T-cell (primary cell): ENCODE results near the gene DBNDD2. TPM values are rescaled to one million over a fixed set of nuclear protein-coding genes. Genes with fewer than 3 reads are reported as not detected.

Experiments used
- ATAC-seq, 4 experiments: fragments of 200-7000 bp in 3 of 4; fragments of 150-1000 bp in 1 of 4; cut with Tn5 transposase; replicated peaks in 1 of 4; 1 replicate in 3 of 4; 2 replicates in 1 of 4; pipeline ENCODE4 v1.10.0; 2021; ENCODE audit warnings: moderate library complexity in 3 of 4, mild to moderate bottlenecking in 2 of 4, moderate number of reproducible peaks in 1 of 4
- CTCF ChIA-PET, 2 donors: fragments of 300-600 bp; sonication (Branson Sonifier 250); formaldehyde crosslinking; loops; one replicate each; lab custom pipeline; 2022; ENCODE audit warnings: antibody characterized with exemption in 2 of 2; lab: Charles Lee
- POLR2A ChIA-PET, 2 donors: fragments of 300-600 bp; sonication (Branson Sonifier 250); formaldehyde crosslinking; loops; one replicate each; lab custom pipeline; 2022; ENCODE audit warnings: antibody characterized with exemption in 2 of 2; lab: Charles Lee
- DNase-seq, 35 experiments: peaks; one replicate each; pipeline versions ENCODE4 v3.0.0 to v3.0.0-alpha.2; 2013 to 2023
- H3K27ac ChIP-seq: one replicate; pipeline ENCODE4 v1.5.1; 2013; ENCODE audit warnings: low read length
- H3K27me3 ChIP-seq, 2 experiments: replicated peaks in 1 of 2; 1 replicate in 1 of 2; 2 replicates in 1 of 2; pipeline versions ENCODE4 v1.6.1 to v1.7.0; 2013; ENCODE audit warnings: low read length in 1 of 2, mixed read lengths in 1 of 2; ENCODE audit not compliant: control insufficient read depth in 2 of 2, insufficient read depth in 2 of 2; ENCODE audit errors: extremely low read depth in 1 of 2
- H3K36me3 ChIP-seq, 2 donors: 1 replicate in 1 of 2; 2 replicates in 1 of 2; pipeline versions ENCODE4 v1.6.1 to v1.7.0; 2013; ENCODE audit warnings: low read length in 1 of 2; ENCODE audit not compliant: control insufficient read depth in 2 of 2, insufficient read depth in 1 of 2; ENCODE audit errors: extremely low read depth in 1 of 2
- H3K4me1 ChIP-seq, 2 experiments: 1 replicate in 1 of 2; 2 replicates in 1 of 2; pipeline versions ENCODE4 v1.6.1 to v1.7.0; 2013; ENCODE audit warnings: low read length in 2 of 2, mixed read lengths in 1 of 2; ENCODE audit not compliant: insufficient read depth in 2 of 2, control insufficient read depth in 1 of 2; ENCODE audit errors: extremely low read depth in 1 of 2
- H3K4me3 ChIP-seq, 2 donors: 1 replicate in 1 of 2; 2 replicates in 1 of 2; pipeline versions ENCODE4 v1.5.1 to v1.7.0; 2013; ENCODE audit warnings: mild to moderate bottlenecking in 2 of 2, low read length in 1 of 2, moderate library complexity in 1 of 2; ENCODE audit not compliant: control insufficient read depth in 1 of 2; ENCODE audit errors: extremely low read depth in 1 of 2
- H3K9me3 ChIP-seq: 2 replicates; pipeline ENCODE4 v1.7.0; 2013
- H3K27ac Mint-ChIP-seq, 2 donors: one replicate each; pipeline ENCODE4 v1.8.0; 2020 to 2021; ENCODE audit warnings: mild to moderate bottlenecking in 2 of 2, mixed read lengths in 2 of 2
- H3K27me3 Mint-ChIP-seq, 2 donors: one replicate each; pipeline ENCODE4 v1.8.0; 2021 to 2022; ENCODE audit warnings: mixed read lengths in 2 of 2
- H3K36me3 Mint-ChIP-seq: one replicate; pipeline ENCODE4 v1.8.0; 2021; ENCODE audit warnings: mixed read lengths
- H3K4me1 Mint-ChIP-seq, 3 donors: one replicate each; pipeline ENCODE4 v1.8.0; 2020 to 2022; ENCODE audit warnings: mixed read lengths in 3 of 3, mild to moderate bottlenecking in 1 of 3
- H3K4me3 Mint-ChIP-seq, 3 donors: one replicate each; pipeline ENCODE4 v1.8.0; 2020 to 2022; ENCODE audit warnings: mild to moderate bottlenecking in 3 of 3, mixed read lengths in 3 of 3, moderate library complexity in 3 of 3
- H3K9me3 Mint-ChIP-seq, 3 donors: one replicate each; pipeline ENCODE4 v1.8.0; 2020 to 2022; ENCODE audit warnings: mixed read lengths in 3 of 3
- WGBS: methylation state at CpG from one replicate; pipeline ENCODE4 v1.1.5; 2013; ENCODE audit warnings: missing lambda C conversion rate; ENCODE audit not compliant: insufficient coverage; 5-methylcytosine and 5-hydroxymethylcytosine counted together
- total RNA-seq, 35 experiments: library from RNA in 6 of 35; stranded (reverse) in 6 of 35; fragments of 120-200 nt in 1 of 35; gene quantifications; one replicate each; pipeline versions ENCODE4 v1.2.1 to v1.2.4 and lab custom pipeline; 2013 to 2026

The DBNDD2 gene
- total RNA-seq, 5 donors from 2014 or later (not counting 1 experiment from before 2014, with no cell fraction given) = 10.1 to 16.8 (median 14.8) TPM

GRCh38 chr20:45425561-45425960 lies 17.5 kb downstream of the DBNDD2 start:
- H3K36me3 Mint-ChIP-seq = peaks cover 53% of the 10 kb centered on the region
- no peak for ATAC-seq

DNA sequence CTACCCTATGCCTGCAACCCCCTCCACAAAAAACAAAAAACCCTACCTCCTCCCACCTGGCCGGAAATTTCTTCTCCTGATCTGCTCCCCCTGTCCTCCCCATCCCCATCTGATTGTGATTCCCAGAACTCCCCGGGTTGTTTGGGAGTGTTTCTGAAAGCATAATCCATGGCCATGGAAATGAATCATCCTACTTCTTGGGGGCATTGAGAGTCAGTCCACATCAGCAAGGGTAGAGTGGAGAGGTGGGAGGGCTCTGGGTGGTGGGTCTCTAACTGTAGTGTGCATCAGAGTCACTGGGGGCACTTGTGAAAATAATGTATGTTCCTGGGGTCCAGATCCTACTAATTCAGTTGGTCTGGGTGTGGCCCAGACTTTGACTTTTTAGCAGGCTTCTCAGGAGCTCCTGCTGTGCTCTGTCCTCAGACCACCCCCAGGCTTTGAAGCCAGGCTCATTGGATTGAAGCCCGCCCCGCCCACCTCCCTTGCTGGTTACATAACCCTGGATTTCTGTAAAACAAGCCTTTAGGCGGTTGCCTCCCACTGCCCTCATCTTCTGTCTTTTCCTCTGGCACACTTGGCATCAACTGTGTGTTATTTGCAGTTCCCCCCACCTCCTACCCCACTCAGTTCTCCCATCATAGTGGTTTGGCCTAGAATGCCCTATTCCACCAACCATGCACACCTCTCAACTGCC lies 18.4 kb downstream of the DBNDD2 start:
- Mint-ChIP-seq H3K27ac (no peak overlapping the region), H3K27me3 (no peaks in the 10 kb centered on the region), H3K4me1 (no peaks in the 10 kb centered on the region), H3K9me3 (no peaks in the 10 kb centered on the region), H3K4me3 (no peak overlapping the region), H3K36me3 (peaks cover 50% of the 10 kb centered on the region)
- DNase-seq (no peak), ATAC-seq (peak in 1 of 4 experiments; percentile 9)
- WGBS = 92% methylated on average over 3 of the region's 5 CpGs
- Histone ChIP-seq H3K4me3 (no peak overlapping the region), H3K27ac (no peak overlapping the region), H3K36me3 (peaks cover 17 to 51% of the 10 kb centered on the region in 2 donors), H3K9me3 (no peaks in the 10 kb centered on the region), H3K4me1 (no peaks in the 10 kb centered on the region), H3K27me3 (no peaks in the 10 kb centered on the region)
- ChIA-PET CTCF (no interaction called here), POLR2A (no interaction called here)

More at GRCh38 chr20:45425561-45425960, 17.5 kb downstream of the DBNDD2 start:
- H3K9me3 ChIP-seq = no peaks in the 10 kb centered on the region
- no peak overlapping the region for H3K4me3 Mint-ChIP-seq
- ChIA-PET CTCF (no interaction called here), POLR2A (interaction anchor here in 1 of 2 donors (0.6 kb wide), 1 partner anchor 44 kb away, joined by 3 read pairs; no protein-coding TSS in a partner anchor)
- no peak overlapping the region for H3K4me3 ChIP-seq
- no peaks in the 10 kb centered on the region for H3K9me3 Mint-ChIP-seq
- no peak for DNase-seq
- no peaks in the 10 kb centered on the region for H3K27me3 Mint-ChIP-seq
- no peak overlapping the region for H3K27ac ChIP-seq
- no peaks in the 10 kb centered on the region for H3K4me1 ChIP-seq
- 99% methylated on average over 15 of the region's 17 CpGs for WGBS
- H3K4me1 Mint-ChIP-seq = no peaks in the 10 kb centered on the region
- H3K36me3 ChIP-seq = peaks cover 17 to 60% of the 10 kb centered on the region in 2 donors
- no peak overlapping the region for H3K27ac Mint-ChIP-seq
- no peaks in the 10 kb centered on the region for H3K27me3 ChIP-seq

- H3K27ac Mint-ChIP-seq = peak overlapping the region in 1 of 2 donors; percentile 8
- peaks cover 0 to 6% (median 2%) of the 10 kb centered on the region in 3 donors for H3K4me1 Mint-ChIP-seq
- H3K27me3 Mint-ChIP-seq = no peaks in the 10 kb centered on the region
- peaks cover 47% of the 10 kb centered on the region for H3K36me3 Mint-ChIP-seq
- Histone ChIP-seq H3K27ac (no peak overlapping the region), H3K4me1 (peaks cover 0 to 6% of the 10 kb centered on the region in 2 experiments), H3K27me3 (no peaks in the 10 kb centered on the region), H3K36me3 (peaks cover 17 to 45% of the 10 kb centered on the region in 2 donors), H3K4me3 (no peak overlapping the region), H3K9me3 (no peaks in the 10 kb centered on the region)
- ChIA-PET POLR2A (no interaction called here), CTCF (interaction anchor here in 1 of 2 donors (0.6 to 1.0 kb wide), 2 partner anchors 12 to 54 kb away, joined by 3 read pairs; no protein-coding TSS in a partner anchor)
- no peaks in the 10 kb centered on the region for H3K9me3 Mint-ChIP-seq
- ATAC-seq = no peak
- 94% methylated on average over 12 of the region's 14 CpGs for WGBS
- no peak overlapping the region for H3K4me3 Mint-ChIP-seq
- no peak for DNase-seq
Observed at GRCh38 chr20:45427236-45428149, 19.4 kb downstream of the DBNDD2 start.

- Mint-ChIP-seq H3K27ac (no peak overlapping the region), H3K36me3 (peaks cover 38% of the 10 kb centered on the region), H3K4me1 (peaks cover 0 to 11% (median 2%) of the 10 kb centered on the region in 3 donors), H3K27me3 (no peaks in the 10 kb centered on the region), H3K4me3 (no peak overlapping the region), H3K9me3 (no peaks in the 10 kb centered on the region)
- ATAC-seq = no peak
- Histone ChIP-seq H3K27ac (no peak overlapping the region), H3K4me1 (peaks cover 0 to 10% of the 10 kb centered on the region in 2 experiments), H3K36me3 (peaks cover 11 to 26% of the 10 kb centered on the region in 2 donors), H3K9me3 (no peaks in the 10 kb centered on the region), H3K4me3 (no peak overlapping the region), H3K27me3 (no peaks in the 10 kb centered on the region)
- ChIA-PET POLR2A (interaction anchor here in 1 of 2 donors (0.5 kb wide), 1 partner anchor 137 kb away, joined by 3 read pairs; no protein-coding TSS in a partner anchor), CTCF (interaction anchor here (0.7 to 0.9 kb wide), 3 partner anchors 56 to 344 kb away, joined by 3 to 6 read pairs (median 4); no protein-coding TSS in a partner anchor)
- DNase-seq = no peak
- WGBS = 50% methylated on average over 1 of the region's 2 CpGs
Observed at GRCh38 chr20:45429618-45430017, 21.5 kb downstream of the DBNDD2 start.

DNA sequence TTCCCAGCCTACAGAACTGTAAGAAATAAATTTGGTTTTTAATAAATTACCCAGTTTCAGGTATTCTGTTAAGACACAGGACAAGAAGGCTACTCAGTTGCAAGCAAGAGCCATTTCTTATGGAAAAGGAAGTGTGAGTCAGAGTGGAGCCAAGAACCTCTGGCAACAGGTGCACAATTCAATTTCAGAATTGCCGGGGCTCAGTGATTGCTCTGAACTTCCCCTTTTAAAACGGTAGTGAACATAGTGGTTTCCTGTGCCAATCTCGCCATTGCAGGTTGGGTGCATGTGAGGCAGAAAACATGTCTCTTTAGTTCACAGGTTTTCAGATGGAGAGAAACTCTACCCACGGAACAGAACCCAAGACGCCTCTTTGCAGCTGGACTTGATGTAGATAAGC lies 24.2 kb downstream of the DBNDD2 start:
- peak in 9 of 35 experiments; percentile 9 to 42 (median 31) for DNase-seq
- H3K36me3 ChIP-seq = peaks cover 3 to 6% of the 10 kb centered on the region in 2 donors
- no peak overlapping the region for H3K4me3 ChIP-seq
- no peaks in the 10 kb centered on the region for H3K27me3 Mint-ChIP-seq
- peaks cover 7 to 23% (median 11%) of the 10 kb centered on the region in 3 donors for H3K4me1 Mint-ChIP-seq
- H3K9me3 Mint-ChIP-seq = no peaks in the 10 kb centered on the region
- CTCF ChIA-PET = interaction anchor here in 1 of 2 donors (1.3 kb wide), 1 partner anchor 59 kb away, joined by 3 read pairs; no protein-coding TSS in a partner anchor
- H3K27ac ChIP-seq = no peak overlapping the region
- H3K9me3 ChIP-seq = no peaks in the 10 kb centered on the region
- H3K27me3 ChIP-seq = no peaks in the 10 kb centered on the region
- peaks cover 4 to 18% of the 10 kb centered on the region in 2 experiments for H3K4me1 ChIP-seq
- H3K4me3 Mint-ChIP-seq = no peak overlapping the region
- H3K36me3 Mint-ChIP-seq = peaks cover 22% of the 10 kb centered on the region
- 13% methylated on average over 4 of the region's 5 CpGs for WGBS
- no peak for ATAC-seq
- POLR2A ChIA-PET = interaction anchor here in 1 of 2 donors (0.7 kb wide), 1 partner anchor 17 kb away, joined by 3 read pairs; no protein-coding TSS in a partner anchor
- no peak overlapping the region for H3K27ac Mint-ChIP-seq

- no peak for ATAC-seq
- Histone ChIP-seq H3K36me3 (peaks cover 0 to 4% of the 10 kb centered on the region in 2 donors), H3K9me3 (no peaks in the 10 kb centered on the region), H3K4me1 (peaks cover 4 to 18% of the 10 kb centered on the region in 2 experiments), H3K27ac (no peak overlapping the region), H3K4me3 (no peak overlapping the region), H3K27me3 (no peaks in the 10 kb centered on the region)
- WGBS = 86% methylated on average over 2 of the region's 3 CpGs
- ChIA-PET POLR2A (no interaction called here), CTCF (interaction anchor here in 1 of 2 donors (0.8 kb wide), 1 partner anchor 13 kb away, joined by 3 read pairs; no protein-coding TSS in a partner anchor)
- peaks cover 7 to 23% (median 11%) of the 10 kb centered on the region in 3 donors for H3K4me1 Mint-ChIP-seq
- no peaks in the 10 kb centered on the region for H3K27me3 Mint-ChIP-seq
- no peaks in the 10 kb centered on the region for H3K9me3 Mint-ChIP-seq
- peaks cover 13% of the 10 kb centered on the region for H3K36me3 Mint-ChIP-seq
- DNase-seq = no peak
- H3K27ac Mint-ChIP-seq = peak overlapping the region in 1 of 2 donors; percentile 11
- H3K4me3 Mint-ChIP-seq = no peak overlapping the region
Observed at GRCh38 chr20:45433316-45433715, 25.2 kb downstream of the DBNDD2 start.
